Measurements from ENCODE around the gene UEVLD. TPM values are rescaled to one million over a fixed set of nuclear protein-coding genes. Genes with fewer than 3 reads are reported as not detected.

Gene UEVLD
- total and polyA plus RNA-seq, 2 experiments from 2014 or later = 11.8 to 33.0 TPM

DNA sequence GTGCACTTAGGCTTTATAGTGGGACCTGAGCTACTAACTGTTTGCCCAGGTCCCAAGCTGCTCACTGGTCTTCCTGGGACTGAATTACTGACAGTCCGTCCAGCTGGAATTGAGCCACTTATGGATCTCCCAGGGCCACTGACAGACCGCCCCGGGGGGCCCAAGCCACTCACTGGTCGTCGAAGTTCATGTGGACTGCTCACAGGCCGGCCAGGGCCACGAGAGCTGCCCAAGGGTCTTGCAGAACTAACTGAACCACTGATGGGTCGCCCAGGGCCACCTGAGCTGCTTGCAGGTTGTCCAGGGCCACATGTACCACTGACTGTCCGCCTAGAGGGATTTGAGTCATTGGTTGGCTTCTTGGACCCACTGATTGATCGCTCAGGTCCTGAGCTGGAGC, 26.1 kb upstream of the UEVLD start:
- Histone ChIP-seq H3K4me1 (ENCODE audit: insufficient read depth) (peaks cover 6% of the 10 kb centered on the region), H2AFZ (no peak overlapping the region), H3K4me2 (no peak overlapping the region), H3K9me2 (replicated peaks; ENCODE audit: insufficient read depth) (no peaks in the 10 kb centered on the region), H3K79me2 (peaks cover 53% of the 10 kb centered on the region), H3K4me3 (no peak overlapping the region), H3K9me3 (ENCODE audit: low read depth) (no peaks in the 10 kb centered on the region), H3K27ac (no peak overlapping the region), H3K36me3 (replicated peaks; ENCODE audit: insufficient read depth, low read depth) (peaks cover 3% of the 10 kb centered on the region), H4K20me1 (ENCODE audit: insufficient read depth, poor library complexity, severe bottlenecking) (peaks cover under 1% of the 10 kb centered on the region), H3K27me3 (no peaks in the 10 kb centered on the region)
- TF ChIP-seq EZH2 (IDR thresholded peaks at IDR 0.05; ENCODE audit: borderline replicate concordance) (no peak), EZH2phosphoT487 (IDR thresholded peaks at IDR 0.05; ENCODE audit: low read depth, severe bottlenecking, unreplicated experiment) (no peak)
- TF ChIP-seq, protein P1, sequence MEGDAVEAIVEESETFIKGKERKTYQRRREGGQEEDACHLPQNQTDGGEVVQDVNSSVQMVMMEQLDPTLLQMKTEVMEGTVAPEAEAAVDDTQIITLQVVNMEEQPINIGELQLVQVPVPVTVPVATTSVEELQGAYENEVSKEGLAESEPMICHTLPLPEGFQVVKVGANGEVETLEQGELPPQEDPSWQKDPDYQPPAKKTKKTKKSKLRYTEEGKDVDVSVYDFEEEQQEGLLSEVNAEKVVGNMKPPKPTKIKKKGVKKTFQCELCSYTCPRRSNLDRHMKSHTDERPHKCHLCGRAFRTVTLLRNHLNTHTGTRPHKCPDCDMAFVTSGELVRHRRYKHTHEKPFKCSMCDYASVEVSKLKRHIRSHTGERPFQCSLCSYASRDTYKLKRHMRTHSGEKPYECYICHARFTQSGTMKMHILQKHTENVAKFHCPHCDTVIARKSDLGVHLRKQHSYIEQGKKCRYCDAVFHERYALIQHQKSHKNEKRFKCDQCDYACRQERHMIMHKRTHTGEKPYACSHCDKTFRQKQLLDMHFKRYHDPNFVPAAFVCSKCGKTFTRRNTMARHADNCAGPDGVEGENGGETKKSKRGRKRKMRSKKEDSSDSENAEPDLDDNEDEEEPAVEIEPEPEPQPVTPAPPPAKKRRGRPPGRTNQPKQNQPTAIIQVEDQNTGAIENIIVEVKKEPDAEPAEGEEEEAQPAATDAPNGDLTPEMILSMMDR (IDR thresholded peaks at IDR 0.05; ENCODE audit: poor library complexity) = no peak
- no peak for DNase-seq (ENCODE audit: low spot score)
- WGBS (ENCODE audit: low lambda C conversion rate, missing lambda C conversion rate) = 95% methylated on average over 10 of the region's 10 CpGs

DNA sequence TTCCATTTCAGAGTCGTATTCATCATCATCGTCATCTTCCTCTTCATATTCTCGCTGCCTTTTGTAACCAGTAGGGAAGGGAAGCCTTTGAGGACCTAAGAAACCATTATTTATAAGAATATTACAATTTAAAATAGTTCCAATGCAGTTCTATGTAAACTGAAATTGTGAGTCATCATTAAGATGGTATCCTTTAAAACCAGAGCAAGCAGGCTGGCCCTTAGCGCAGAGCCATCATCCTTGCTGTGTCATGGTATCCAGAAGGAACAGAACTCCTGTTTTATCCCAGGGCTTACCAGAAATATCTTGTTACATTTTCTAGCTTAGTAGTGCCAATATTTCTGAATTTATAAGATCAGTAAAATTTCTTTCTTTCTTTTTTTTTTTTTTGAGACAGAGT, 23.9 kb upstream of the UEVLD start:
- Histone ChIP-seq H3K4me1 (ENCODE audit: insufficient read depth) (no peaks in the 10 kb centered on the region), H3K9me2 (replicated peaks; ENCODE audit: insufficient read depth) (no peaks in the 10 kb centered on the region), H4K20me1 (ENCODE audit: insufficient read depth, poor library complexity, severe bottlenecking) (no peaks in the 10 kb centered on the region), H3K27me3 (no peaks in the 10 kb centered on the region), H3K36me3 (replicated peaks; ENCODE audit: insufficient read depth, low read depth) (peaks cover 3% of the 10 kb centered on the region), H3K79me2 (peaks cover 31% of the 10 kb centered on the region), H3K4me2 (no peak overlapping the region), H3K4me3 (no peak overlapping the region), H2AFZ (no peak overlapping the region), H3K27ac (no peak overlapping the region), H3K9me3 (ENCODE audit: low read depth) (no peaks in the 10 kb centered on the region)
- WGBS (ENCODE audit: low lambda C conversion rate, missing lambda C conversion rate) = 85% methylated on average over 4 of the region's 4 CpGs
- TF ChIP-seq EZH2 (IDR thresholded peaks at IDR 0.05; ENCODE audit: borderline replicate concordance) (no peak), EZH2phosphoT487 (IDR thresholded peaks at IDR 0.05; ENCODE audit: low read depth, severe bottlenecking, unreplicated experiment) (no peak)
- TF ChIP-seq, protein P1 (IDR thresholded peaks at IDR 0.05; ENCODE audit: poor library complexity) = no peak
- DNase-seq (ENCODE audit: low spot score) = no peak

DNA sequence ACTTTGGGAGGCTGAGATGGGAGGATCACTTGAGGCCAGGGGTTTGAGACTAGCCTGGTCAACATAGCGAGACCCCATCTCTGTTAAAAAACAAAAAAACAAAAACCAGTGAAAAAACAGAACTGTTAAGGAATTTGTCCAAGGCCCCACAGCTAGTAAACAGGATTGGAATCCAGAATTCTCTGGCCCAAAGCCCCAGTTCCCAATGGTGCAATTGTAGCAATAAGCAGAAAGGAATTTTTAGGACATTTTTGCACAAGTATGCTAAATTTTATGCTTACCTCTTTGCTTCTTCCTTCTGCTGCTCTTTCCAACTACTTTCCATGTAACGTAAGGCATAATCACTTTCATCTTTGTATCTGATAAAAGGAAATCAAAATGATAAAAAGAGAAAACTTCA, 22.7 kb upstream of the UEVLD start:
- Histone ChIP-seq H3K27me3 (no peaks in the 10 kb centered on the region), H4K20me1 (ENCODE audit: insufficient read depth, poor library complexity, severe bottlenecking) (no peaks in the 10 kb centered on the region), H3K4me1 (ENCODE audit: insufficient read depth) (no peaks in the 10 kb centered on the region), H2AFZ (no peak overlapping the region), H3K4me3 (no peak overlapping the region), H3K79me2 (peaks cover 20% of the 10 kb centered on the region), H3K9me2 (replicated peaks; ENCODE audit: insufficient read depth) (no peaks in the 10 kb centered on the region), H3K4me2 (no peak overlapping the region), H3K36me3 (replicated peaks; ENCODE audit: insufficient read depth, low read depth) (peaks cover 3% of the 10 kb centered on the region), H3K9me3 (ENCODE audit: low read depth) (no peaks in the 10 kb centered on the region), H3K27ac (no peak overlapping the region)
- no peak for TF ChIP-seq EZH2 (IDR thresholded peaks at IDR 0.05; ENCODE audit: borderline replicate concordance)
- TF ChIP-seq, protein P1 (IDR thresholded peaks at IDR 0.05; ENCODE audit: poor library complexity) = no peak
- no peak for TF ChIP-seq EZH2phosphoT487 (IDR thresholded peaks at IDR 0.05; ENCODE audit: low read depth, severe bottlenecking, unreplicated experiment)
- WGBS (ENCODE audit: low lambda C conversion rate, missing lambda C conversion rate) = 98% methylated on average over 2 of the region's 2 CpGs
- no peak for DNase-seq (ENCODE audit: low spot score)

DNA sequence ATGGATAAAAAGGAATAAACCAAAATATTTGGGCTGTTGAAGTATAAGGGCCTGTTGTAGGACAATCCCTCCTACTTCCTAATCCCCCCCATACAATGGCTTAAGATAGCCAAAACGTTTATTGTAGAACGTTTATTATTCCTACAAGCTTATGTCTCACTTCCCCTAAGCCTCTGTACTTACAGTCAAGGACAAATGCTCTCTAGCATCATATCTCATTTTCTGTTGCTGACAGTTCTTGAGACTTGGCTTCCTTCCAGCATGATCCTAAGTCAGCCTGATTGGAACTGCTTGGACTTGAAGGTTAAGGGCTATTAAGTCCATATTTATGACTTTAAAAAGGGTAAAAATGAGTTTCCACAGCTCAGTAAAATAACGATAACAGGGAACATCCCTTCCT, 19.8 kb upstream of the UEVLD start:
- Histone ChIP-seq H3K27me3 (no peaks in the 10 kb centered on the region), H3K4me1 (ENCODE audit: insufficient read depth) (no peaks in the 10 kb centered on the region), H4K20me1 (ENCODE audit: insufficient read depth, poor library complexity, severe bottlenecking) (no peaks in the 10 kb centered on the region), H3K27ac (no peak overlapping the region), H3K36me3 (replicated peaks; ENCODE audit: insufficient read depth, low read depth) (no peaks in the 10 kb centered on the region), H3K79me2 (peaks cover 6% of the 10 kb centered on the region), H3K4me3 (no peak overlapping the region), H3K9me2 (replicated peaks; ENCODE audit: insufficient read depth) (no peaks in the 10 kb centered on the region), H3K4me2 (no peak overlapping the region), H2AFZ (no peak overlapping the region), H3K9me3 (ENCODE audit: low read depth) (no peaks in the 10 kb centered on the region)
- WGBS (ENCODE audit: low lambda C conversion rate, missing lambda C conversion rate) = 55% methylated on average over 3 of the region's 3 CpGs
- TF ChIP-seq EZH2phosphoT487 (IDR thresholded peaks at IDR 0.05; ENCODE audit: low read depth, severe bottlenecking, unreplicated experiment) (no peak), EZH2 (IDR thresholded peaks at IDR 0.05; ENCODE audit: borderline replicate concordance) (no peak)
- TF ChIP-seq, protein P1 (IDR thresholded peaks at IDR 0.05; ENCODE audit: poor library complexity) = no peak
- peak; percentile 27 for DNase-seq (ENCODE audit: low spot score)
